Right renal pelvis (tissue), 4 donors: ENCODE data around the gene BTAF1. TPM values are rescaled to one million over a fixed set of nuclear protein-coding genes. Genes with fewer than 3 reads are reported as not detected.
A peak's percentile ranks its signal among the peaks of the same experiment; 100 is the strongest.
"Not testable (repeated sequence)": the region's sequence is repeated elsewhere in the genome, so short reads cannot be mapped to it uniquely, and the experiment has no call there.

Experiments
- DNase-seq, 4 donors: peaks; one replicate each; pipeline ENCODE4 v3.0.0-alpha.2; 2013; ENCODE audit warnings: low read depth in 4 of 4, low spot score in 3 of 4, missing footprints in 1 of 4
- polyA plus RNA-seq, 4 donors: library from polyadenylated mRNA; unstranded; fragments of 120-200 nt; gene quantifications; one replicate each; pipeline ENCODE4 v1.2.1, GENCODE V29; 2013; ENCODE audit not compliant: insufficient read length in 4 of 4

Gene BTAF1
- polyA plus RNA-seq: 10 to 100 TPM; 44.0 to 55.9 (median 51.5) TPM

DNA sequence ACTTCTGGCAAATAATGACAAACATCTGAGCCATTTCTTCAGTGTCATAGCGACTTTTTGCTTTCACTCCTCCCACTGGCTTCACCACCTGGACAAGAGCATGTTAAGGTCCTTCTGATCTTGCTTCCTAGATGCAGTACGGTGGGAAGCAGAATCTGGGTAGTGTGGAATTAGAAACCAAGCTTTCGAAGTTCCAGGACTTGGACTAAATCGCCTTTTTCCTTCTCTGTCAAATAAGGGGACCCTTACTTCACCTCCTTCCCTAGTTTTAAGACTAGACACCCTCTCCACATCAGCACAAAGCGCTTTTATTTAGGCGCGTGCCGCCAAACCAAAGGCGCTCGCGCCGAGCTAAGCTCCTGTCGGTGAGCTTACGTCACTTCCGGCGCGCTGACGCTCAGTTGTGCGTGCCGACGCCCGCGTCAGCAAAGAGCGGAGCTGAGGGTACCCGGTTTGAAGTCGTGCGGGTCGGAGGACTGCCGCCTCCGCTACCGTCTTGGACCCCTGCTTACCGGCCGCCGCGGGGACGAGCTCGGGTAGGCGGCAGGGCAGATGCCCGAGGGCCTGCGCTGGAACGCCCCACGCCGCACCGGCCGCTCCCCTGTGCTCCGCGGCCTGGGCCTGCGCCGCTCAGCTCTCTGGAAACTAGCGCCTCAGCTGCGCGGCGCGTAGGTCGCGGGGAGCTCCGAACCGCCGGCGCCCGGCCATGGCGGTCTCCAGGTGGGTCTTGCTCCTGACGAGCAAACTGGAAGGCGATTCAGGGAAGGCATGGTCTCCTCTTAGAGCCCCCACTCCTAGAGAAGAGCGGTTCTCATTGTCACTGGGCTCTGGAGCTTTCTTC lies at the start of gene BTAF1:
TSS of gene BTAF1 (plus strand) at position 400 of the 841 bp plus-strand sequence. CDS start at position 707, 307 bp downstream.
- peak; percentile 89 to 97 (median 91) for DNase-seq

DNA sequence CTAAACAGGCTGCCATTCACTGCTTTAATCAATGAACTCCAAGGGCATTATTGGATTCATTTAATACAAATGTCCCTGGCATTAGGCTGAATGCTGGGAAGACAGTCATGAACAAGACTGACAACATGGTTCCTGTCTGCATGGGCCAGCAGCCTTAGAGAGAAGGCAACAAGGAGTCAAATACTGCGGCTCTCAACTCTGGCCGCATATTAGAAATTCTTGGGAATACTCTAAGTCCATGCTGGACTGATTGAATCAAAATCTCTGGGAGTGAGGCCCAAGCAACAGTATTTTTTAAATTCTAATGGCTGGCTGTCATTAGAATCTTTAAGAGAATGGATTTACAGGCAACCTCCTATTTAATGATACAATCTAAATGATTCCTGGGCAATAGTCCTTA lies 48.4 kb upstream of the BTAF1 start:
- DNase-seq: no peak

DNA sequence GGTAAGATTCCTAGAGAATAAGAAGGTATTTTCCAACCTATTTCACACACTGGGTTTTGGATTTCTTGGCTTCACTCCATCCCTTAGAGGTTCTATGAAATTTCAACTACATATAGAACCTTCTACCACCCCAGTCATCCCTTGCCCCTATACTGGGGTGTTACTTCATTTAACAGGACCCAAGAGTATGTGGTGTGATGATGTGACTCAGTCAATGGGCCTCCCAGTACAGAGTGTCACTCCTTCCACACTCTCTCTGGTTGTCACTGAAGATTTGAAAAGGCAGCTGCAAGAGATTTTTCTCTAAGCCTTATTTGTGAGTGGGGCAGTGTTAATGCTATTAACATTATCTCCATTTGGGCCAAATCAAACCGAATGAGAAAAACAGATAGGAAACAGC lies 47.8 kb upstream of the BTAF1 start:
- no peak for DNase-seq

DNA sequence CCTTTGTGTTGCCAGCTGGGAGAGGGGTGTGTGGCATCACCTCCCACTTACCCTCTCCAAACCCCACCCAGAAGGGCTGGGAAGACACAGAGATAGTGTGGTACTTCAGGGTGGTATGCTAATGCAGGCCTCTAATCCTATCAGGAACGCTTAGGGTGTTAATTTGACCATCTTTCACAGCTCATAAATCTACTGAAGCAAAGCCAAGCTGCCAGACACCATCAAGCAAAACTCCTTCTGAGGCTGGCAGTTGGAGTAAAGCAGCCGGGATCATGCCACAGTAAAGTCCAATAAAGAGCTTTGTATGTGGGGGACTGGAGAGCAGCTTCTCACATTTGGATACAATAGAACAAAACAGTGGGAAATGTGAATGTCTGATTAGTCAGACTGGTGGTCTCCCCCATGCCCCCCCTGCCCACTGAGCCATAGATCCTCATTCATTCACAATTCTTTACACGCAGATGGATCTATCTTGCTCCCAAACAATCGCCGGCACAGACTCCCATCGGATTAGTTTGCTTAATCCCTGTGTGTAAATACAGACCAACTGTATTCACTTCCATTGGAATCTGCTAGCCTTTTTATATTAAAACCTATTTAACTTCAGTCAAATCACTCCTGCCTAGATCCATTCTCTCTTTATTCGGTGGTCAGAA lies 43.9 kb upstream of the BTAF1 start:
- no peak for DNase-seq

GRCh38 chr10:91880310-91880709 lies 43.3 kb upstream of the BTAF1 start:
- no peak for DNase-seq

DNA sequence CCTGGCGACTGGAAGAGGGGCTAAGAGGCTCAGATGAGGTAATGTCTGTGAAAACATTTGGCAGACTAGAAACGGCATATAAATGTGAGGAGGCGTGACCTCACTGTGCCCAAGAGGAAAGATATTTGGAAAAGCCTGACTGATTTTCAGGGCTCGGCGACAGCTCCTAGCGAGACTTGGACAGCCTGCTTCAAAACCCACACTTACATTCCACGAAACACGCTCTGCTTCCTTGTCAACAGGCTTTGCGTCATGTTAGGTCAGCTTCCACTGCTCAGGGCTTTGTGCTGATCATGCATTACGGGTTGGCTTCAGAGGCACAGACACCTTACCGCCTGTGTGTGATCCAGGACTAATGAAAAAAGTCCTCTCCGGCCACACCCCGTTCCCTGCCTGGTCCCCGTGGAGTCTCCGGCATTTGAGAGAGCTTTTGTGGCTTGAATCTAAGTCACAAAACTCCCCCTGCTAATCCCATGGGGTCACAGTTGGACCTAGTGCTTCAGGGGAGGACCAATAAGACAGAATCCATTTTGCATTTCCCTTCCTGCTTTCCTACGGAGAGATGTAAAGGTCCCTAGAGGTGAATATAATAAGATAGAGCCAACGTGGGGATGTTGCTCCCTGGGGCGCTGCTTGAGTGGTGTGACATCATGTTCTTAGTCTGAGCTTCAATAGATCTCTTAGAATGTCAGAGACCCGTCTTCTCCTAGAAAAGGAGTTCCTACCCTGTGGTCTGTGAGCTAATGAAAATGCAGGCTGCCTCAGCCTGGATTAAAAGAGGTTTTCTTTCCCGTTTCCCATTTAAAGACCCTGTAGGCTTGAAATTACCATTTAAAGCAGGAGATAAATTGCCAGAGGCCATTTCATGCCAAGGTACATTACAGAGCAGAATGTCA lies 39.8 kb upstream of the BTAF1 start:
- DNase-seq: peak in 1 of 4 donors; percentile 28

DNA sequence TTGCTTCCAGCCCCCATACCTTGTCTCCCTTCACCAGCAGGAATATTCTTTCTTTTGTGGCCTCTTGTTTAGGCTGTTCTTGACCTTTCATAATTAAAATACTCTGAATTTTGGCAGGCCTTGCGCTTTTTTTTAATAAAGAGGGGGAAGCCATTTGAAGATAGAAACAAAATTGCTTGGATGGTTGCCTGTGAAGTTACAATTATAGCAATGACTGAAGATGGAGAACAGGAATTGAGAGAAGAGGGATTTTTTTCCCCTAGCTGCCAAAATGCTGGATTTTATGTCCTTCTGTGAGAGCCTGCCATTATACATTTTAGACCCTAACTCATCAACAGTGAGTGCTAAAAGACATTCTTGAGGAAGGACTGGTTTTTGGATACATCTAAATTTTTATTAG lies 39.0 kb upstream of the BTAF1 start:
- no peak for DNase-seq

GRCh38 chr10:91885362-91886079 lies 38.0 kb upstream of the BTAF1 start:
- DNase-seq: no peak

DNA sequence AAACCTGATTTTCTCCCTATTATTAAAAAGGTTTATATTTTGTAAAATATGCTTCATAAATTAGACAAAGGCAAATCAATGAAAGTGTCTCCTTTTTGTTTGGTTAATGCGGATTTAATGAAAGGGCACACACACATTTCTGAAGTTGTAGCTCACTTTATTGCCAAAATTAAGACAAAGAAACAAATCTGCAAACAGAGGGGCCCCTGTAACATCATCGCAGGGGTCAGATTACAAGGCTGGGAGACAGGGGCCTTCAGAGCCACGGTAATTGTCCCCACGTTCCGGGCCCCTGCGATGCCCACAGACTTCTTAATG lies 36.7 kb upstream of the BTAF1 start:
- peak in 1 of 4 donors; percentile 38 for DNase-seq

- DNase-seq: peak in 2 of 4 donors; percentile 34 to 49
Measured at GRCh38 chr10:91887272-91888076, 36.1 kb upstream of the BTAF1 start.

- DNase-seq: no peak
Measured at GRCh38 chr10:91891125-91892001, 32.2 kb upstream of the BTAF1 start.

GRCh38 chr10:91893051-91893450 lies 30.5 kb upstream of the BTAF1 start:
- DNase-seq: no peak

GRCh38 chr10:91894261-91894685 lies 29.3 kb upstream of the BTAF1 start:
- DNase-seq: not testable (repeated sequence)

GRCh38 chr10:91896212-91896756 lies 27.3 kb upstream of the BTAF1 start:
- no peak for DNase-seq

DNA sequence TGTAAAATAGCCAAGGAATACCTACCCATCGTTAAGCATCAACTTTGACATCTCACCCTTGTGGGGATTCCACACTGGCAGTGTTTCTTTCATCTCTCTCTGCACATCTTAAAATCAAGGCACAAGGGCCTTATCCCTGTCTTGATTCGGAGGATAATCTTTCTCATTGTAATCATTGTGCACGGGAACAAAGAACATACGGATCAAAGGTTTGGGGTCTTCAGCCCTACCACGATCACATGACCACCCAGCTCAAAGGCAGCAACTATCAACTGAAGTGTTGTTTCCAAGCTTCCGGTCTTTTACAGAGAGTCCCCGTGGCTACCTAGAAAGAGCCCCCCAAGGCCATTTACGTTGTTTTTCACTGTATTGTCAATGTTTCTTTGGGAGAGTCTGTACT lies 26.1 kb upstream of the BTAF1 start:
- no peak for DNase-seq

GRCh38 chr10:91901784-91902677 lies 21.5 kb upstream of the BTAF1 start:
- no peak for DNase-seq

DNA sequence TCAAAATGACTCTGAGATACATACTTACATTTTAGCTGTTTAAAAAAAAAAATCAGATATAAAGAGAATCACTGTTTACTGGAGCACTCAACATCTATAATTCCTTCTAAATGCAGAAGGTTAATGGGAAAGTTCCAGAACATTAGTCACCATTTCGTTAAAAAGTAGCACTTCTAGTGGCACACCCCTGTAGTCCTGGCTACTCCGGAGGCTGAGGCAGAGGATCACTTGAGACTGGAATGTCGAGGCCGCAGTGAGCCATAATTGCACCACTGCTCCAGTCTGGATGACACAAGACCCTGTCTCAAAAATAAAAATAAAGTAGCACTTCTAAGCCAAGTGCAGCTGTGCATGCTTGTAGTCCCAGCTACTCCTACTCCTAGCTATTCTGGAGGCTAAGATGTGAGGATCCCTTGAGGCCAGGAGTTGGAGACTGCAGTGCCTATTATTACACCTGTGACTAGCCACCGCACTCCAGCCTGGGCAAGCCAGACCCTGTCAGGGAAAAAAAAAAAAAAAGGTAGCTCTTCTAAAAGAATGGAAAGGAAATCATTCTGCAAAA lies 16.5 kb upstream of the BTAF1 start:
- no peak for DNase-seq
